ENCODE data around the gene ARPC5. TPM values are rescaled to one million over a fixed set of nuclear protein-coding genes. Genes with fewer than 3 reads are reported as not detected.
A peak's percentile ranks its signal among the peaks of the same experiment; 100 is the strongest.

Gene ARPC5
- total RNA-seq, 1 donor from 2014 or later: 193 TPM

DNA sequence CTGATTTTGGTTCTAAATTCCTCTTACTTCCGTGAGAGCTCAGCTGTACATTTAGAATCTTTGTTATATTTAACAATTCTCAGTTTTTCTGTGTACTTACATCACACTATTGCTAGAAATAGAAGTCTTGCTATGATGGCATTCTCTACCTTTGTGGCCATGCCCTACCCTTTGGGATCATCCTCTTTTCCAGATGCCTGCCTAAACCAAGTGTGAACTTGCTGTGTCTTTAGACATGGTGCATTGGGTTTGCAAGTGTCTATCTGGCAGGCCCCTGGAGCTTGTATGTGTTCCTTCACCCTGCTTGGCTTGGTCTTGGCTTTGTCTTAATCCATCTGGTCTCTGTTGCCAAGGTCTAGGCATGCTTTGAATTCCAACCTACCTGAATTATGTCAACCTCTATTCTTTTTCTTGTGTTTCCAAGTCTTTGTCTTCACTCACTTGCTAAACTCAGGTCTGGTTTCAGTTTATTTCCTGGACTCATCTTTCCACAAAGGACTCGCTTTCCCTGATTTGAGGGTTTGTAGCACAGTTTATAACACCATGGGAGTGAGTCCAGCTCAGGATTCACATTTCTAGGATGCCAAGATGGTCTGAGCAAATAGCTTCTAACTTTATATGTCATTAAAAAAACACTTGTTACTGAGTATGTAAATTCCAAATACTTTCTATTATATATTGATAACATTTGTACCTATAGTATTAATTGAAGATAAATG, 38.2 kb upstream of the ARPC5 start:
- no peaks in the 10 kb centered on the region for H3K36me3 Mint-ChIP-seq (ENCODE audit: low read depth)
- no peak overlapping the region for H3K4me3 Mint-ChIP-seq
- TF ChIP-seq, protein P1, sequence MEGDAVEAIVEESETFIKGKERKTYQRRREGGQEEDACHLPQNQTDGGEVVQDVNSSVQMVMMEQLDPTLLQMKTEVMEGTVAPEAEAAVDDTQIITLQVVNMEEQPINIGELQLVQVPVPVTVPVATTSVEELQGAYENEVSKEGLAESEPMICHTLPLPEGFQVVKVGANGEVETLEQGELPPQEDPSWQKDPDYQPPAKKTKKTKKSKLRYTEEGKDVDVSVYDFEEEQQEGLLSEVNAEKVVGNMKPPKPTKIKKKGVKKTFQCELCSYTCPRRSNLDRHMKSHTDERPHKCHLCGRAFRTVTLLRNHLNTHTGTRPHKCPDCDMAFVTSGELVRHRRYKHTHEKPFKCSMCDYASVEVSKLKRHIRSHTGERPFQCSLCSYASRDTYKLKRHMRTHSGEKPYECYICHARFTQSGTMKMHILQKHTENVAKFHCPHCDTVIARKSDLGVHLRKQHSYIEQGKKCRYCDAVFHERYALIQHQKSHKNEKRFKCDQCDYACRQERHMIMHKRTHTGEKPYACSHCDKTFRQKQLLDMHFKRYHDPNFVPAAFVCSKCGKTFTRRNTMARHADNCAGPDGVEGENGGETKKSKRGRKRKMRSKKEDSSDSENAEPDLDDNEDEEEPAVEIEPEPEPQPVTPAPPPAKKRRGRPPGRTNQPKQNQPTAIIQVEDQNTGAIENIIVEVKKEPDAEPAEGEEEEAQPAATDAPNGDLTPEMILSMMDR (IDR thresholded peaks at IDR 0.05): no peak
- ATAC-seq (ENCODE audit: low read depth) (no peak), DNase-seq (no peak)
- H3K4me1 Mint-ChIP-seq: no peaks in the 10 kb centered on the region
- peaks cover 9% of the 10 kb centered on the region for H3K9me3 Mint-ChIP-seq
- ChIA-PET POLR2A (no interaction called here), CTCF (interaction anchor here (0.6 to 2.9 kb wide), 3 partner anchors 11 to 40 kb away, joined by 3 to 12 read pairs (median 4); no protein-coding TSS in a partner anchor)
- peaks cover 27% of the 10 kb centered on the region for H3K27me3 Mint-ChIP-seq
- intact Hi-C loops (cut with micrococcal nuclease): no loop called here
- H3K27ac Mint-ChIP-seq: no peak overlapping the region

DNA sequence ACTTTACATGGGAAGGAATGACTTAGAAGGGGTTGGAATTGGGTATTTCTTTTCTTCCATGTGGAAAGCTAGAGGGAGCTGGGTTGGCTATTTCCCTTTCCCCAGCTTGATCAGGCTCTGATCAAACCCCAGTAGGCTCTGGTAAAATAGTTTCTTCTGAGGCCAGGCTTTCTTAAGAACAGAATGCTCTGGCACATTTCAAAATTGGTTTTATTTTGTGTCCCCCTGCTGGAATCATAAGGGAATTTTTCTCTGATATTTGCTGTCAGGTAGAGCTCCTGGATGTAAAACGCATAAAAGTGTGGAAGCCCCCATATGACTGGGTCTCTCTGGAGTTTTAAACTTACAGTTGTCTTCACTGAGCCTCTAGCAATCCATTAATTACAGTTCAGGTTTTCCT, 34.6 kb upstream of the ARPC5 start:
- DNase-seq: no peak
- H3K4me1 Mint-ChIP-seq: no peaks in the 10 kb centered on the region
- H3K4me3 Mint-ChIP-seq: no peak overlapping the region
- intact Hi-C loops (cut with micrococcal nuclease): no loop called here
- TF ChIP-seq, protein P1 (IDR thresholded peaks at IDR 0.05): no peak
- ChIA-PET CTCF (interaction anchor here (1.0 kb wide), 1 partner anchor 246 kb away, joined by 3 read pairs; no protein-coding TSS in a partner anchor), POLR2A (no interaction called here)
- peaks cover 9% of the 10 kb centered on the region for H3K9me3 Mint-ChIP-seq
- no peak overlapping the region for H3K27ac Mint-ChIP-seq
- H3K27me3 Mint-ChIP-seq: peaks cover 19% of the 10 kb centered on the region
- no peaks in the 10 kb centered on the region for H3K36me3 Mint-ChIP-seq (ENCODE audit: low read depth)
- ATAC-seq (ENCODE audit: low read depth): no peak

DNA sequence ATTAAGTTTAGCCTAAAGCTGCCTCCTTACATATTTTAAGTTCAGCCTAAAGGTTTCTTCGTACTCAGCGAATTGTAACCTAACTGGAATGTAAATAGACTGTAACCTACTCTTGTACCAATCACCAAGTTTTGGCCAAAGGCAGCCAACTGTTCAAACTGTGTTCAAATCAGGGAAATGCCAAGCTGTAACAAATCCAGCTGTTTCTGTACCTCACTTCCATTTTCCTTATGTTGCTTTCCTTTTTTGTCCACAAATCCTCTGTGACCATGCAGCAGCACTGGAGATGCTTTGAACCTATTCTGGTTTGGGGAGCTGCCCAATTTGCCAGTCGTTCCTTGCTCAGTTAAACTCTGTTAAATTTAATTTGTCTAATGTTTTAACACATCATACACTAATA, 20.8 kb upstream of the ARPC5 start:
- POLR2A ChIA-PET: interaction anchor here (0.6 to 3.1 kb wide), 3 partner anchors 21 to 258 kb away, joined by 3 to 25 read pairs (median 6); no protein-coding TSS in a partner anchor
- CTCF ChIA-PET: interaction anchor here (0.7 to 6.2 kb wide), 10 partner anchors 9 to 264 kb away, joined by 3 to 284 read pairs (median 10); no protein-coding TSS in a partner anchor
- Mint-ChIP-seq H3K36me3 (ENCODE audit: low read depth) (no peaks in the 10 kb centered on the region), H3K27ac (no peak overlapping the region), H3K9me3 (no peaks in the 10 kb centered on the region), H3K4me1 (peaks cover 3% of the 10 kb centered on the region), H3K4me3 (no peak overlapping the region), H3K27me3 (peaks cover 6% of the 10 kb centered on the region)
- ATAC-seq (ENCODE audit: low read depth) (no peak), DNase-seq (no peak)
- TF ChIP-seq, protein P1 (IDR thresholded peaks at IDR 0.05): no peak
- intact Hi-C loops (cut with micrococcal nuclease): loop anchor here (10.0 kb wide), 1 partner anchor 1038 kb away; no protein-coding TSS in a partner anchor

DNA sequence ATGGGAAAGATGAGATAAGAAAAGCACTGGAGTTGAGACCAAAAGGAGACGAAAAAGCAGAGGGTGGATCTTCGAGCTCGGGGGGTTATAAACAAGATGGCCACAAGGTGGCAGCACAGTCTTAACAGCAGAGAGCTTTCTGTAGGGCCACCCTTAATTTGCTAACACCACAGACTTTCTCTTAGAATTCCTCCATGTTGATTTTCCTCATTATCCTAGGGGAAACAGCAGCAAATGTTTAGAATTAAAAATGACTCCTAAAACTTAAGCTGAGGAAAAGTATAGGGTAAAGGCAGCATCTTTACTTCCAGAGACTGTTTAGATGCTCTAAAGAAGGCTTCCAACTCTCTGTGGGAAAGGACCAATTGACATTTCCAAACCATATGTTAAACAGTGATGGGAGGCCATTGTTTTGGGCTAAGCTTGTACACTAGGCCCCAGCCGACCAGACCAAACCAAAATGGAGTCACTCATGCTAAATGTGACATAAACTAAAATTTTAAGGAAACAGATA, 20.0 kb upstream of the ARPC5 start:
- H3K27me3 Mint-ChIP-seq: peaks cover 4% of the 10 kb centered on the region
- H3K4me3 Mint-ChIP-seq: no peak overlapping the region
- no peak overlapping the region for H3K27ac Mint-ChIP-seq
- DNase-seq (peak; percentile 52), ATAC-seq (ENCODE audit: low read depth) (peak; percentile 82)
- CTCF ChIA-PET: interaction anchor here (0.6 to 6.2 kb wide), 25 partner anchors 9 to 716 kb away, joined by 3 to 284 read pairs (median 4); no protein-coding TSS in a partner anchor
- H3K36me3 Mint-ChIP-seq (ENCODE audit: low read depth): no peaks in the 10 kb centered on the region
- TF ChIP-seq, protein P1 (IDR thresholded peaks at IDR 0.05): peak; percentile 37
- POLR2A ChIA-PET: interaction anchor here (0.6 to 3.1 kb wide), 4 partner anchors 21 to 259 kb away, joined by 3 to 25 read pairs (median 4); no protein-coding TSS in a partner anchor
- H3K9me3 Mint-ChIP-seq: no peaks in the 10 kb centered on the region
- peaks cover 3% of the 10 kb centered on the region for H3K4me1 Mint-ChIP-seq
- intact Hi-C loops (cut with micrococcal nuclease): loop anchor here (1.0 to 10.0 kb wide), 4 partner anchors 30 to 1039 kb away; no protein-coding TSS in a partner anchor

DNA sequence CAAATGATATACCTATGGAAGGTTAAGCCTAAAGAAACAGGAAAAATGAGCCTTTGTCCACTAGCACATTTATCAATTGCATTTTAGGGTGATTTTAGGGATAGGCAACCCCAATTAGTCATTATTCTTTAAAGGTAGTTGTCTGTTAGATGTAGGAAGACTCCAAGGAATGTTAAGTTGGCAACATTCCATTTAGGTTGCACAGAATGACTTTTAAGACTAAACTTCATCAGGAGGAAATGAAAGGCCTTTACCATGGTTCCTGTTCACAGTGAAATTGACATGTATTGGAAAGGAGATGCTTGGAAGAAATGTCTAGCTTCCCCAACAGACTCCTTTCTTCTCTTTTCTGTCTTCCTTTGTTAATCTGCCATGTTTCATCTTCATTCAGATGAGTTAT, 19.1 kb upstream of the ARPC5 start:
- no peak overlapping the region for H3K27ac Mint-ChIP-seq
- POLR2A ChIA-PET: interaction anchor here (3.1 kb wide), 1 partner anchor 260 kb away, joined by 25 read pairs; no protein-coding TSS in a partner anchor

More for the DNA sequence above, 19.1 kb upstream of the ARPC5 start:
- no peak for ATAC-seq (ENCODE audit: low read depth)
- intact Hi-C loops (cut with micrococcal nuclease): loop anchor here (1.0 to 10.0 kb wide), 4 partner anchors 31 to 1040 kb away; no protein-coding TSS in a partner anchor
- H3K4me1 Mint-ChIP-seq: peaks cover 3% of the 10 kb centered on the region
- DNase-seq: no peak
- peaks cover 4% of the 10 kb centered on the region for H3K27me3 Mint-ChIP-seq
- H3K4me3 Mint-ChIP-seq: no peak overlapping the region
- no peaks in the 10 kb centered on the region for H3K36me3 Mint-ChIP-seq (ENCODE audit: low read depth)
- no peaks in the 10 kb centered on the region for H3K9me3 Mint-ChIP-seq
- CTCF ChIA-PET: interaction anchor here (0.6 to 6.2 kb wide), 15 partner anchors 9 to 768 kb away, joined by 3 to 284 read pairs (median 4); no protein-coding TSS in a partner anchor
- TF ChIP-seq, protein P1 (IDR thresholded peaks at IDR 0.05): no peak

All from activated B cell treated with CpG ODN at 0.5 μM for 24 hours (primary cell).